ENCODE results near the gene AOC1. TPM values are rescaled to one million over a fixed set of nuclear protein-coding genes. Genes with fewer than 3 reads are reported as not detected.

AOC1 gene
- total RNA-seq, 2 experiments from 2014 or later: not detected

DNA sequence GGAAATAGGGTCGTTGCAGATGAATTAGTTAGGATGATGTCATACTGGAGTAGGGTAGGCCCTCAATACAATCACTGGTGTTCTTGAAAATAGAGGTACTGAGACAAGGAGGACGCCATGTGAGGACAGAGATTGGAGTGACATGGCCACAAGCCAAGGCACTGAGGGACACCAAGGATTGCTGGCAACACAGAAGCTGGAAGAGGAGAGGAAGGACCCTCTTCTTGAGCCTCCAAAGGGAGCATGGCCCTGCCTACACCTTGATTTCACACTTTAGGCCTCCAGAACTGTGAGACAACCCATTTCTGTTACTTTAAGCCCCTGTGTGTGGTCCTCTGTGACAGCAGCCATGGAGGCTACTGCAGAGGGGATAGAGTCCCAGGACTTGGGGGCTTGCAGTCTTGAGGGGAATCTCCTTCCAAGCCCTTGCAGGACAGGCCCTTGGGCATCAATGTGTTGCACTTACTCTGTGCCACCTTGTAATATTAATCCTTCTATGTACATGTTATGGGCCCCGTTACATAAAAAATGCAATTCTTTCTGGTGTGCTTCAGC is 3.7 kb upstream of the AOC1 start:
- DNase-seq (no peak), ATAC-seq (ENCODE audit: poor library complexity) (no peak)
- no peak overlapping the region for H3K4me3 Mint-ChIP-seq
- peaks cover 7 to 9% of the 10 kb centered on the region in 2 experiments for H3K27me3 ChIP-seq (ENCODE audit: control insufficient read depth in 1 of 2, insufficient read depth in 2 of 2, low read length in 2 of 2)
- ChIA-PET CTCF (no interaction called here), POLR2A (no interaction called here)
- H3K4me3 ChIP-seq (ENCODE audit: low read length): no peak overlapping the region
- peaks cover 43% of the 10 kb centered on the region for H3K27me3 Mint-ChIP-seq
- no peaks in the 10 kb centered on the region for H3K4me1 Mint-ChIP-seq (ENCODE audit: low read depth)
- no peaks in the 10 kb centered on the region for H3K36me3 Mint-ChIP-seq (ENCODE audit: low read depth)
- H3K27ac Mint-ChIP-seq: no peak overlapping the region
- TF ChIP-seq, protein P1, sequence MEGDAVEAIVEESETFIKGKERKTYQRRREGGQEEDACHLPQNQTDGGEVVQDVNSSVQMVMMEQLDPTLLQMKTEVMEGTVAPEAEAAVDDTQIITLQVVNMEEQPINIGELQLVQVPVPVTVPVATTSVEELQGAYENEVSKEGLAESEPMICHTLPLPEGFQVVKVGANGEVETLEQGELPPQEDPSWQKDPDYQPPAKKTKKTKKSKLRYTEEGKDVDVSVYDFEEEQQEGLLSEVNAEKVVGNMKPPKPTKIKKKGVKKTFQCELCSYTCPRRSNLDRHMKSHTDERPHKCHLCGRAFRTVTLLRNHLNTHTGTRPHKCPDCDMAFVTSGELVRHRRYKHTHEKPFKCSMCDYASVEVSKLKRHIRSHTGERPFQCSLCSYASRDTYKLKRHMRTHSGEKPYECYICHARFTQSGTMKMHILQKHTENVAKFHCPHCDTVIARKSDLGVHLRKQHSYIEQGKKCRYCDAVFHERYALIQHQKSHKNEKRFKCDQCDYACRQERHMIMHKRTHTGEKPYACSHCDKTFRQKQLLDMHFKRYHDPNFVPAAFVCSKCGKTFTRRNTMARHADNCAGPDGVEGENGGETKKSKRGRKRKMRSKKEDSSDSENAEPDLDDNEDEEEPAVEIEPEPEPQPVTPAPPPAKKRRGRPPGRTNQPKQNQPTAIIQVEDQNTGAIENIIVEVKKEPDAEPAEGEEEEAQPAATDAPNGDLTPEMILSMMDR (IDR thresholded peaks at IDR 0.05): no peak
- intact Hi-C loops (cut with DNase I, micrococcal nuclease): no loop called here
- no peaks in the 10 kb centered on the region for H3K9me3 Mint-ChIP-seq
- H3K4me1 ChIP-seq (ENCODE audit: insufficient read depth, low read length): peaks cover 2% of the 10 kb centered on the region
- H3K36me3 ChIP-seq (ENCODE audit: insufficient read depth, low read length): no peaks in the 10 kb centered on the region
- H3K9me3 ChIP-seq (ENCODE audit: control insufficient read depth in 1 of 2, insufficient read depth in 1 of 2, low read length in 2 of 2): no peaks in the 10 kb centered on the region
- no peak overlapping the region for H3K27ac ChIP-seq (ENCODE audit: low read depth in 1 of 2, low read length in 2 of 2)

DNA sequence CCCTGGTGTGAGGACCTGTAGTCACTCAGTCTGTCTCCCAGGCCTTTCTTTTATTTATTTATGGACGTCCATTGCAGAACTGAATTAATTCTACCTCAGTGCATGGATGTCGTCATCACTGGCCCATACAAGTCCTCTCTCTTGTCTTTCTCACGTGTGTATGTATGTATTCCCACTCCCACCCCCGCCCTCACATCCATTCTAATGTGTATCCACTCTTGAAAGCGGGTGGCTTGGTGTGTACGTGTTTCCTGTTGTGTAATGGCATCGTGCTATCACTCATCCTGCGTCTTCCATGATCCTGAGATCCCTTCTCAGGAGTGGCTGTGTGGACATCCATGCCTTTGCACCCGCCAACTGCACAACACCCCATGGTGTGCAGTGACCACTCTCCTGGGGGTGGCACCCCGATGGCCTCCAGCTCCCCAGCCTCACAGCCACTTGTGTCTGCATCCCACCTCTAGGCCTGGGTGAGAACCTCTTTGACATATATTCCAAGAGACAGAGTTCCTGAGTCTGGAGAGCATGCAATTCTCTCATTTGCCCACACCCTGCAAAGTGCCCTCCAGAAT is 3.0 kb upstream of the AOC1 start:
- H3K4me1 ChIP-seq (ENCODE audit: insufficient read depth, low read length): peaks cover 2% of the 10 kb centered on the region
- H3K27me3 ChIP-seq (ENCODE audit: control insufficient read depth in 1 of 2, insufficient read depth in 2 of 2, low read length in 2 of 2): peaks cover 7 to 10% of the 10 kb centered on the region in 2 experiments
- intact Hi-C loops (cut with DNase I, micrococcal nuclease): no loop called here
- POLR2A ChIA-PET: no interaction called here
- Mint-ChIP-seq H3K27ac (no peak overlapping the region), H3K4me1 (ENCODE audit: low read depth) (no peaks in the 10 kb centered on the region), H3K36me3 (ENCODE audit: low read depth) (no peaks in the 10 kb centered on the region), H3K9me3 (no peaks in the 10 kb centered on the region), H3K4me3 (no peak overlapping the region), H3K27me3 (peaks cover 43% of the 10 kb centered on the region)
- no peak for DNase-seq
- CTCF ChIA-PET: no interaction called here
- no peaks in the 10 kb centered on the region for H3K9me3 ChIP-seq (ENCODE audit: control insufficient read depth in 1 of 2, insufficient read depth in 1 of 2, low read length in 2 of 2)
- TF ChIP-seq, protein P1 (IDR thresholded peaks at IDR 0.05): no peak
- no peak overlapping the region for H3K27ac ChIP-seq (ENCODE audit: low read depth in 1 of 2, low read length in 2 of 2)
- H3K4me3 ChIP-seq (ENCODE audit: low read length): no peak overlapping the region
- no peak for ATAC-seq (ENCODE audit: poor library complexity)
- no peaks in the 10 kb centered on the region for H3K36me3 ChIP-seq (ENCODE audit: insufficient read depth, low read length)

DNA sequence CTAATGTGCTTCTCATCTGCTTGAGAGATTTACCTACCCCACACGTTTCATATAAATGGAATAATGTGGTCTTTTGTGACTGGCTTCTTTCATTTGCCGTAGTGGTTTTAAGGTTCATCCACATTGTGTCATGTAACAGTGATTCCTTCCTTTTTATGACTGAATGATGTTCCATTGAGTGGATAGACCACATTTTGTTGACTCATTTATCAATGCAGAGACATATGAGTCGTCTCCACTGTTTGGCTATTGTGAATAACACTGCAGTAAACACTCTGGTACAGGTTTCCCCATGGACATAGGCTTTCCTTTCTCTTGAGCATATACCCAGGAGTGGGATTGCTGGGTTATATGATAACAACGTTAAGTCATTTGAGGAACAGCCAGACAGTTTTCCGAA is 2.0 kb upstream of the AOC1 start:
- intact Hi-C loops (cut with DNase I, micrococcal nuclease): no loop called here
- ATAC-seq (ENCODE audit: poor library complexity) (no peak), DNase-seq (no peak)
- POLR2A ChIA-PET: no interaction called here
- no peaks in the 10 kb centered on the region for H3K4me1 Mint-ChIP-seq (ENCODE audit: low read depth)
- H3K4me3 ChIP-seq (ENCODE audit: low read length): no peak overlapping the region
- no peaks in the 10 kb centered on the region for H3K9me3 ChIP-seq (ENCODE audit: control insufficient read depth in 1 of 2, insufficient read depth in 1 of 2, low read length in 2 of 2)
- no peak overlapping the region for H3K4me3 Mint-ChIP-seq
- no peaks in the 10 kb centered on the region for H3K36me3 Mint-ChIP-seq (ENCODE audit: low read depth)
- no peak overlapping the region for H3K27ac Mint-ChIP-seq
- H3K27me3 ChIP-seq (ENCODE audit: control insufficient read depth in 1 of 2, insufficient read depth in 2 of 2, low read length in 2 of 2): peaks cover 7 to 11% of the 10 kb centered on the region in 2 experiments
- H3K27me3 Mint-ChIP-seq: peaks cover 43% of the 10 kb centered on the region
- no peaks in the 10 kb centered on the region for H3K9me3 Mint-ChIP-seq
- no peak overlapping the region for H3K27ac ChIP-seq (ENCODE audit: low read depth in 1 of 2, low read length in 2 of 2)
- TF ChIP-seq, protein P1 (IDR thresholded peaks at IDR 0.05): no peak
- H3K36me3 ChIP-seq (ENCODE audit: insufficient read depth, low read length): no peaks in the 10 kb centered on the region
- CTCF ChIA-PET: no interaction called here
- peaks cover 2% of the 10 kb centered on the region for H3K4me1 ChIP-seq (ENCODE audit: insufficient read depth, low read length)
